Body of pancreas (tissue), 4 donors: ENCODE measurements around the gene VANGL1. TPM values are rescaled to one million over a fixed set of nuclear protein-coding genes. Genes with fewer than 3 reads are reported as not detected.

Experiments
- ATAC-seq: fragments of 150-250 bp; one replicate; pipeline ENCODE4 v1.9.1; 2016
- DNase-seq, 4 donors: peaks; one replicate each; pipeline ENCODE4 v3.0.0-alpha.2; 2019
- H3K27ac ChIP-seq, 4 donors: fragments of 200-600 bp; sonication (generic); 1 replicate in 3 of 4; 2 replicates in 1 of 4; pipeline versions ENCODE4 v1.5.1 to v1.6.1; 2016 to 2019; ENCODE audit warnings: mild to moderate bottlenecking in 1 of 4, mixed read lengths in 1 of 4, moderate library complexity in 1 of 4
- H3K27me3 ChIP-seq, 2 donors: fragments of 200-600 bp; sonication (generic); one replicate each; pipeline ENCODE4 v1.6.0; 2016; ENCODE audit warnings: mild to moderate bottlenecking in 1 of 2
- H3K36me3 ChIP-seq, 2 donors: fragments of 200-600 bp; sonication (generic); replicated peaks in 1 of 2; 2 replicates each; pipeline ENCODE4 v1.5.1; 2016; ENCODE audit warnings: low read depth in 2 of 2; ENCODE audit not compliant: insufficient read depth in 1 of 2
- H3K4me1 ChIP-seq: fragments of 200-600 bp; sonication (generic); one replicate; pipeline ENCODE4 v1.6.0; 2016
- H3K4me3 ChIP-seq, 2 donors: fragments of 200-600 bp; sonication (generic); 1 replicate in 1 of 2; 2 replicates in 1 of 2; pipeline ENCODE4 v1.5.1; 2016 to 2019
- H3K9me3 ChIP-seq, 3 donors: fragments of 200-600 bp; sonication (generic); 1 replicate in 2 of 3; 2 replicates in 1 of 3; pipeline ENCODE4 v1.5.1; 2016
- POLR2A ChIP-seq, 3 donors: fragments of 450-650 bp; IDR thresholded peaks; one replicate each; pipeline ENCODE4 v1.6.1; 2016; ENCODE audit warnings: antibody characterized with exemption in 3 of 3, mild to moderate bottlenecking in 2 of 3
- WGBS, 2 donors: methylation state at CpG; one replicate each; pipeline ENCODE4 v1.1.5; 2017; 5-methylcytosine and 5-hydroxymethylcytosine counted together
- intact Hi-C: fragments of 100-400 bp; cut with DNase I; formaldehyde crosslinking; loops from one replicate; pipeline ENCODE4 v1.15.1; 2023
- total RNA-seq, 2 donors: library from RNA; depleted of rRNA; stranded (reverse); fragments of >200 nt; gene quantifications; one replicate each; pipeline ENCODE4 v1.1.0, GENCODE V29; 2016
- TF ChIP-seq, protein P1 (sequence below), 7 experiments: fragments of 450-650 bp in 4 of 7; fragments of 200-600 bp in 3 of 7; sonication (generic) in 3 of 7; IDR thresholded peaks; one replicate each; pipeline ENCODE4 v1.5.1; 2016 to 2019; ENCODE audit warnings: antibody characterized with exemption in 7 of 7

Gene VANGL1
- total RNA-seq, 2 donors from 2014 or later: 2.6 to 3.9 TPM

DNA sequence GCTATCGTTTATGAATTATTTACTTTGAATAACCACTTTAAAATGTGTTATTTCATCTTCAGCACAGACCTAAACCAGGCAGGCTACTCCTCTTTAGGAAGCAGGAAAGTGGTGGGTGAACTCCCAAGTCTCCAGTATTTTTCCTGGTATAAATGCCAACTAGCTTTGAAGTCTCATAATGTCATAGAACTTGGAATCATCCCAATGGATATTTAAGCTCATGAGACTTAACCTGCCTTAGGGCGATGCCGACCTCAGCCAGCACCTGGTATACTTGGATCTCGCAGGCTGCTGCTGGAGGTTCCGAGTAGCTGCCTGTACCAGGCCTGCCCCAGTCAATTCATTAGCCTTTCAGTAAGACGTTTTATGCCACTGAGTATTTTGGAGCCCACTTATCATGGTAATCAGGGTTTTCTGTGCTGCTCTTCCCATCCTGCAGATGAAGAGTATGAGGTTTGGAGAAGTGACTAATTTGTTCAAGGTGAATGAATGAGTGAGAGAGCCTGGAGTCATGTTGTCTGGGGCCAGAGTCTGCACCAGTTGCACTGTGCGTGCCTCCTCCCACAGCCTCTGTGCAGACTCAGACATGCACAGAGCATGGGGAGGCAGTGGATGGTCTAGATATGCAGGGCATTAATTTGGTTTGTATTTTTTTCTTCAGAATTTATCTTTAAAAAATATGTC, 34.9 kb downstream of the VANGL1 start:
- no peak for DNase-seq
- Histone ChIP-seq H3K4me3 (no peak overlapping the region), H3K36me3 (no peaks in the 10 kb centered on the region), H3K27ac (no peak overlapping the region), H3K4me1 (peaks cover 10% of the 10 kb centered on the region), H3K27me3 (no peaks in the 10 kb centered on the region), H3K9me3 (no peaks in the 10 kb centered on the region)
- intact Hi-C loops: no loop called here
- ATAC-seq: no peak
- TF ChIP-seq POLR2A (IDR thresholded peaks at IDR 0.05): no peak
- TF ChIP-seq, protein P1, sequence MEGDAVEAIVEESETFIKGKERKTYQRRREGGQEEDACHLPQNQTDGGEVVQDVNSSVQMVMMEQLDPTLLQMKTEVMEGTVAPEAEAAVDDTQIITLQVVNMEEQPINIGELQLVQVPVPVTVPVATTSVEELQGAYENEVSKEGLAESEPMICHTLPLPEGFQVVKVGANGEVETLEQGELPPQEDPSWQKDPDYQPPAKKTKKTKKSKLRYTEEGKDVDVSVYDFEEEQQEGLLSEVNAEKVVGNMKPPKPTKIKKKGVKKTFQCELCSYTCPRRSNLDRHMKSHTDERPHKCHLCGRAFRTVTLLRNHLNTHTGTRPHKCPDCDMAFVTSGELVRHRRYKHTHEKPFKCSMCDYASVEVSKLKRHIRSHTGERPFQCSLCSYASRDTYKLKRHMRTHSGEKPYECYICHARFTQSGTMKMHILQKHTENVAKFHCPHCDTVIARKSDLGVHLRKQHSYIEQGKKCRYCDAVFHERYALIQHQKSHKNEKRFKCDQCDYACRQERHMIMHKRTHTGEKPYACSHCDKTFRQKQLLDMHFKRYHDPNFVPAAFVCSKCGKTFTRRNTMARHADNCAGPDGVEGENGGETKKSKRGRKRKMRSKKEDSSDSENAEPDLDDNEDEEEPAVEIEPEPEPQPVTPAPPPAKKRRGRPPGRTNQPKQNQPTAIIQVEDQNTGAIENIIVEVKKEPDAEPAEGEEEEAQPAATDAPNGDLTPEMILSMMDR (IDR thresholded peaks at IDR 0.05): no peak
- WGBS, 2 donors: 77 to 92% methylated on average over 7 of the region's 7 CpGs

DNA sequence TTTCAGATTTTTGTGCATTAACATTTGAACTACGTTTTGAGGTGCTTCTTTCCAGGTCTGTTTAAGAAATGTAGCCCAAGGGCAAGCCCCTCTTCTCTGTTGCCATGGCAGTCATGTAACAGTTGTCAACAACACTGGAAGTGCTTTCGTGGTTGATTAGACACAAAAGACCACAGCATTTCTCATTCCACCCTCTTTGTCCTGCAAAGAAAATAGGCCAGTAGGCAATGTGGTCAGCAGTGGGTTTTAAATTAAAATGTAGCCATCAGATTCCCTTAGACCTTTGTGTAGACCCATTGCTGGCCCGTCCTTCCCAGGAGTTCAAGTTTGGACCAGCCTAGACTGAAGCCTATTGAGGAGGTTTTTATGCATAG, 35.4 kb downstream of the VANGL1 start:
- peaks cover 5% of the 10 kb centered on the region for H3K4me1 ChIP-seq
- DNase-seq (no peak), ATAC-seq (no peak)
- no peaks in the 10 kb centered on the region for H3K9me3 ChIP-seq
- TF ChIP-seq, protein P1 (IDR thresholded peaks at IDR 0.05): no peak
- TF ChIP-seq POLR2A (IDR thresholded peaks at IDR 0.05): no peak
- intact Hi-C loops: no loop called here
- H3K27me3 ChIP-seq: no peaks in the 10 kb centered on the region
- WGBS, 2 donors: 73 to 75% methylated on average over 3 of the region's 3 CpGs
- no peaks in the 10 kb centered on the region for H3K36me3 ChIP-seq
- H3K27ac ChIP-seq: no peak overlapping the region
- H3K4me3 ChIP-seq: no peak overlapping the region

DNA sequence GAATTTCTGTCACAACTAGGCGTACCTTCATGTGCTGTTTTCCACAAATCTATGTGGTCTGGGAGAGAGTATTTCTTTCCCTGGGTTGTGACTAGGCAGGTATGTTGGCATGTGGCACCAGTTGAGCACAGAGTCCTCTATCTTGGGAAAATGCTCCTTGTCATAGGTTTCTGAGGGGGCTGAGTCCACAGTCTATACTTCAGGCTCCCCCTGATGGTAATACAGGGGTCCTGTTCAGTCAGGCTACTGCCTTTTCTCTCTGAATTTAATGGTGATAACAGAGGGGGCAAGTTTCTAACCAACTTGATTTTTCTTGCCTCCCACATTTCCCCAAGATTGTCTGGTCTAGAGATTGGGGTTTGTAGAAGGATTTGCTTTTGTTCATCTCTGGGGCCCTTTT, 35.8 kb downstream of the VANGL1 start:
- Histone ChIP-seq H3K4me3 (no peak overlapping the region), H3K4me1 (peaks cover 1% of the 10 kb centered on the region), H3K27me3 (no peaks in the 10 kb centered on the region), H3K27ac (no peak overlapping the region), H3K9me3 (no peaks in the 10 kb centered on the region), H3K36me3 (no peaks in the 10 kb centered on the region)
- intact Hi-C loops: no loop called here
- no peak for DNase-seq
- 90 to 93% methylated on average over 1 of the region's 1 CpG for WGBS, 2 donors
- no peak for TF ChIP-seq POLR2A (IDR thresholded peaks at IDR 0.05)
- TF ChIP-seq, protein P1 (IDR thresholded peaks at IDR 0.05): no peak
- ATAC-seq: no peak

DNA sequence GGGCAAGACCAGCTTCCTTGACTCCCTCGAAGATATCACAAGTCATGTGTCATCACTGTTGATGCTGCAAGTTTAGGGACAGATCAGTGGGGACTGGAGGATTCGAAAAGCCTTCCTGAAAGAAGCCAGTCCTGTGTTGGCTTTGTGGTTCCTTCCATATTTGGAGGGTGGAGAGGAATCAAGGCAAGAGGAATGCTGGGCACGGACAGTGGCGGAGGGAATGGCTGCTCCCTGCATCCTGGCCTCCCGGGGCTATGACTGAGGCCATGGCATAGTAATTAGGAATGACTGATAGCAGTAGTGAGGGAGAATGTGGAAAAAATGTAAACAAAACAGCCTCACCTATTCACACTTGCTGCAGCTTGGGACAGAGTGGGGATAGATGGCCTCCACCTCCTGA, 36.4 kb downstream of the VANGL1 start:
- 75 to 79% methylated on average over 5 of the region's 5 CpGs for WGBS, 2 donors
- TF ChIP-seq POLR2A (IDR thresholded peaks at IDR 0.05): no peak
- TF ChIP-seq, protein P1 (IDR thresholded peaks at IDR 0.05): no peak
- ATAC-seq: no peak
- H3K4me1 ChIP-seq: no peaks in the 10 kb centered on the region
- DNase-seq: no peak
- H3K36me3 ChIP-seq: no peaks in the 10 kb centered on the region
- intact Hi-C loops: no loop called here
- H3K4me3 ChIP-seq: no peak overlapping the region
- no peak overlapping the region for H3K27ac ChIP-seq
- no peaks in the 10 kb centered on the region for H3K27me3 ChIP-seq
- no peaks in the 10 kb centered on the region for H3K9me3 ChIP-seq

DNA sequence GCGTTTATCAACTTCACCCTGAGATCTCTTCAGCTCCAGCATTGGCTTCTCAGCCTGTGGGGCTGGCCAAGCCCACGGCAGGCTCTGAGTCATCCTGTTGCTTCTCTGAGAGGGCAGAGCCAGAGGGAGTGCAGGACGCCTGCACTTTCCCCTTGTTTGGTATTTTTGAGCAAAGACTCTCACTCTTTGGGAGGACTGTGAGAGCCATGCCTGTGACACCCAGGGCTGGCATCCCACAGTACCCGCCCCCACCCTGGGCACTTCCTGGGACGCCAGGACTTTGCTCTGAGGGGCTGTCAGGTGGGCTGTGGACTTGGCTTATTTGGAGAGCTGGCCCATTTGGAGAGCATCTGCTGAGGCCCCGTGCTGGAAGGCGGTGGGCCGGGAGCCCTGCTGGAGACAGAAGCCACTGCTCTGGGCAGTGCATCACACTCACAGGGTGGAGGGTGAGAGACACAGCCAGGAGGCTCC, 37.4 kb downstream of the VANGL1 start:
- intact Hi-C loops: no loop called here
- 80 to 82% methylated on average over 3 to 7 of the region's 8 CpGs for WGBS, 2 donors
- no peak for TF ChIP-seq POLR2A (IDR thresholded peaks at IDR 0.05)
- TF ChIP-seq, protein P1 (IDR thresholded peaks at IDR 0.05): no peak
- ATAC-seq (peak; percentile 59), DNase-seq (no peak)
- Histone ChIP-seq H3K27me3 (no peaks in the 10 kb centered on the region), H3K36me3 (no peaks in the 10 kb centered on the region), H3K4me3 (no peak overlapping the region), H3K9me3 (no peaks in the 10 kb centered on the region), H3K27ac (no peak overlapping the region), H3K4me1 (no peaks in the 10 kb centered on the region)
